Measurements from ENCODE around the gene RPL11.
"Not testable (repeated sequence)": the region's sequence is repeated elsewhere in the genome, so short reads cannot be mapped to it uniquely, and the experiment has no call there.

Gene RPL11

DNA sequence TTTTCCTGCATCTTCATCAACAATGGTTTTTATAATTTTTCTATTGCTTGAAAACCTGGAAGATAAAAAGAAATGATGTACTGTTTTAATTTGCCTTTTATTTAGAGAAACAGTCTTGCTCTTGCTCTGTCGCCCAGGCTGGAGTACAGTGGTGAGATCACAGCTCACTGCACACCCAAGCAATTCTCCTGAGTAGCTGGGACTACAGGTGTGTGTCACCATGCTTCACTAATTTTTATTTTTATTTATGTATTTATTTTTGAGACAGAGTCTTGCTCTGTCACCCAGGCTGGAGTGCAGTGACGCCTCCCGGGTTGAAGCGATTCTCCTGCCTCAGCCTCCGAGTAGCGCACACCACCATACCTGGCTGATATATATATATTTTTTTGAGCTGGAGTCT, 43.0 kb upstream of the RPL11 start:
- no peak overlapping the region for H3K4me3 ChIP-seq (ENCODE audit: low read length)
- TF ChIP-seq, protein P1, sequence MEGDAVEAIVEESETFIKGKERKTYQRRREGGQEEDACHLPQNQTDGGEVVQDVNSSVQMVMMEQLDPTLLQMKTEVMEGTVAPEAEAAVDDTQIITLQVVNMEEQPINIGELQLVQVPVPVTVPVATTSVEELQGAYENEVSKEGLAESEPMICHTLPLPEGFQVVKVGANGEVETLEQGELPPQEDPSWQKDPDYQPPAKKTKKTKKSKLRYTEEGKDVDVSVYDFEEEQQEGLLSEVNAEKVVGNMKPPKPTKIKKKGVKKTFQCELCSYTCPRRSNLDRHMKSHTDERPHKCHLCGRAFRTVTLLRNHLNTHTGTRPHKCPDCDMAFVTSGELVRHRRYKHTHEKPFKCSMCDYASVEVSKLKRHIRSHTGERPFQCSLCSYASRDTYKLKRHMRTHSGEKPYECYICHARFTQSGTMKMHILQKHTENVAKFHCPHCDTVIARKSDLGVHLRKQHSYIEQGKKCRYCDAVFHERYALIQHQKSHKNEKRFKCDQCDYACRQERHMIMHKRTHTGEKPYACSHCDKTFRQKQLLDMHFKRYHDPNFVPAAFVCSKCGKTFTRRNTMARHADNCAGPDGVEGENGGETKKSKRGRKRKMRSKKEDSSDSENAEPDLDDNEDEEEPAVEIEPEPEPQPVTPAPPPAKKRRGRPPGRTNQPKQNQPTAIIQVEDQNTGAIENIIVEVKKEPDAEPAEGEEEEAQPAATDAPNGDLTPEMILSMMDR (conservative IDR thresholded peaks at IDR 0.05; ENCODE audit: low read depth, low read length): no peak
- DNase-seq (ENCODE audit: low read depth): no peak

DNA sequence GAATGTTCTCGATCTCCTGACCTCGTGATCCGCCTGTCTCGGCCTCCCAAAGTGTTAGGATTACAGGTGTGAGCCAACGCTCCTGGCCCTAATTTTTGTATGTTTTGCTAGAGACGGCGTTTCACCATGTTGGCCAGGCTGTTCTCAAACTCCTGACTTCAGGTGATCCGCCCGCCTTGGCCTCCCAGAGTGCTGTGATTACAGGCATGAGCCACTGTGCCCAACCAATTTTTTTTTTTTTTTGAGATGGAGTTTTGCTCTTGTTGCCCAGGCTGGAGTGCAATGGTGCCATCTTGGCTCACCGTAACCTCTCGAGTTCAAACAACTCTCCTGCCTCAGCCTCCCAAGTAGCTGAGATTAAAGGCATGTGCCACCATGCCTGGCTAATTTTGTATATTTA, 42.4 kb upstream of the RPL11 start:
- not testable (repeated sequence) for DNase-seq (ENCODE audit: low read depth); H3K4me3 ChIP-seq (ENCODE audit: low read length)

DNA sequence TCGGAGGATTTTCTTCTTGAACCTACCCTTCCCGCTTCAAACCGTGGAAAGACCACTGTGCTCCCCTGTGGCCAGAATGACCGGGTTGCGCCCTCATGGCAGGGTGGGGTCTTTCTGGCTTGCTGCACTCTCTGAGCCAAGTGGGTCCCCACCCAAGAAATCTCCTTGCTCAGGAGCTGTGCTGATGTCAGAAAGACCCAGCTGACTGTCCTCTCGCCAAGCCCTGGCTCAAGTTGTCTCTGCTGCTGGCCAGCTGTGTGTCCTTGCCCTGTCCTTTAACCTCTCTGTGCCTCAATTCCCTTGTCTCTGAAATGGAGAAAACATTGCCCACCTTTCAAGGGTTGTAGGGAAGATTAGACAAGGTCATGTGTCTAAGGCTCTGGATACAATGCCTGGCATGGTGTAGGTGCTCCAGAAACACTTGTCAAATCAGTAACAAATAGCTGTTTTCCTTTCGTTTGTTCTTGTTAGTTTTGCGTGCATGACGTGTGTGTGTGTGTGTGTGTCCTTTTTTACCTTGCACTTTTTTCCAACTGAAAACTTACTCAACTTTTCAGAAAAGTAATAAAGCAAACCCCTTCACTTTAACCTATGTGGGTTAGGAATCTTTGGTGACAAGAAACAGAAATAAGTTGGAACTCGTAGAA, 41.1 kb upstream of the RPL11 start:
- TF ChIP-seq, protein P1 (conservative IDR thresholded peaks at IDR 0.05; ENCODE audit: low read depth, low read length): no peak
- no peak for DNase-seq (ENCODE audit: low read depth)
- no peak overlapping the region for H3K4me3 ChIP-seq (ENCODE audit: low read length)

DNA sequence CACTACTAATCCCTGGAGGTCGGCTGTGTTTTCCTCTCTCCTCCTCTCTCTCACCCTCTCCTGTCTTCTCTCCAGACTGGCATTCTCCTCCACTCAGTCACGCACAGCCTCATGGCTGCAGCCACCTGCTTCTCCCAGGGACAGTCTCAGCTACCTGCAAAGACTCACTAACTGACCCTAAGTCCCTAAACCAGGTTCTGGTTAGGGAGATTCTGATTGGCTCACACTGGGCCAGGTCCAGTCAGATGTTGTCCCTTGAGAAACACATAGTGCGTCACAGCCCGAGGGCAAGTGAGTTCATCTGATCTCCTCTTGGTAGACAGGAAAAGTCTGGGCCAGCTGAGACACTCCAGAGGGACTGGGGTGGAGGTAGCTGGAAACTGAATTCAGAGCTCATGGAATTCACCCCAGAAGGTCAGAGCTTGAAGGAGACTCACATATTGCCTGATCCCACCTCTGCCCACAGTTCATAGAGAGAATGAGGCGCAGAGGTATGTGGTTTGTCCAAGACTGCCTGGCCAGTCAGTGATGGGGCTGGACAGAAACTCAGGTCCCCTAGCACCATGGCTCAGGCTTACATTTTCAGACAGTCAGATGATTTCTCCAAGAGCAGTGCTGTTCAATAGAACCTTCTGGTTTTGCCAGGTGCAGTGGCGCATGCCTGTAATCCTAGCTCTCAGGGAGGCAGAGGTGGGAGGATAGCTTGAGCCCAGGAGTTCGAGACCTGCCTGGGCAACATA, 40.4 kb upstream of the RPL11 start:
- TF ChIP-seq, protein P1 (conservative IDR thresholded peaks at IDR 0.05; ENCODE audit: low read depth, low read length): no peak
- H3K4me3 ChIP-seq (ENCODE audit: low read length): no peak overlapping the region
- no peak for DNase-seq (ENCODE audit: low read depth)

DNA sequence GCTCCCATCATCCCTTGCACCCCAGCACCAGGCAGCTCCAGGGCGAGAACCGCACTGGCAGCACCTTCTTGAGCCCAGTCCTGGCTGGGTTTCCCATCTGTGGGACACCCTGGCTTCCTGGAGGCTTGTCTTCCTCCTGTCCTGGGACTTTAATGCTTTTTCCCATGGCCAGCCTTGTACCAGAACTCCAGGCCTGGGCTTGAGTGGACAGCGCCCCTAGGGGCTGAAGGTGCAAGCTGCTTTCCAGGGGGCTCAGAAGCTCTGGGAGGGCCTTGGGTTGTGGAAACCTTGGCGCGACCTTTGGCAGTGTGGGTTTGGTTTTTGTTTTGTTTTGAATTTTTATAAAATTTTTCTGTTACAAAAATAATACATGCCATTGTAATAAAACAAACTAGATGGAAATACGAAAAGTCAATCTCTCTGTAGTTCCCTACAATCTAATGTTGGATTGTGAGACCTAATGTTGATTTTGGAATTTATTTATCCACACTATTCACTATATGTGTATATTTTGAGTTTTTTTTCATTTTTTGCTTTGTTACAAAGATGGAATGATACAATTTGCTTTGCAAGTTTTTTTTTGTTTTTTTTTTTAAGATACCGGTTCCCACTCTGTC, 33.8 kb upstream of the RPL11 start:
- TF ChIP-seq, protein P1 (conservative IDR thresholded peaks at IDR 0.05; ENCODE audit: low read depth, low read length): peak; percentile 96
- no peak overlapping the region for H3K4me3 ChIP-seq (ENCODE audit: low read length)
- DNase-seq (ENCODE audit: low read depth): no peak

DNA sequence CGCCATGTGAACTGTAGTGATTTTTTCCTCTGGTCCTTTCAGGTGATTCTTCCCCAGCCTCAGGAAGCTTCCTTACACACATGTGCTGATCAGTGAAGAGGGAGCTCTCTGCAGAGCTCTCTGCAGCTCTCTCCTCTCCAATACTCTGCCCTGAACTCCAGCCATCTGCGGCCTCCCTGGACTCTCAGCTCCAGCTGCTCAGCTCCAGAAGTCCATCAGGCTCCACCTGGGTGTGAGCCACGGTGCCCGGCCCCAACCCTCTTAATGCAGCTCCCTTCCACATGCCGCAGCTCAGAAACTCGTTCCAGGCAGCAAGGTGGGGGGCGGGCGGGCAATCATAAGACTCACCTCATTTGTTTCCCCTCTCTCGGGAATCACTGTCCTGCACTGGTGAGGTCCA, 30.9 kb upstream of the RPL11 start:
- H3K4me3 ChIP-seq (ENCODE audit: low read length): no peak overlapping the region
- TF ChIP-seq, protein P1 (conservative IDR thresholded peaks at IDR 0.05; ENCODE audit: low read depth, low read length): no peak
- DNase-seq (ENCODE audit: low read depth): no peak

DNA sequence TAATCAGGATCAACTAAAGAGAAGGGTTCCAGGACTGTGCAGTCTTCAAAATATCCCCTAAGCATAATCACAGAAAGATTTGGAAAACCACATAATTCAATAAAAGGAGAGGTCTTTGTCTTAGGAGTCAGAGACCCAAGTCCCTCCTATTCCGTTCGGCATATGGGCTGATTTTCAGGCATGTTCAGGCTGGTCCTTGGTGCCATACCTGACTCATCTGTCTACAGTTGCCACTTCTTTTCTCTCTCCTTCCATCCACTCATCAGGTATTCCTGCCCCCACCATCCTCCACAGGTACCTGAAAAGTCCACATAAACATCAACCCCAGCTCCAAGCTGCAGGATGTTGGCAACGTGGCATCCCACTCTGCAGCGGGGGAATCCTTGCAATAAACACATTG, 29.7 kb upstream of the RPL11 start:
- TF ChIP-seq, protein P1 (conservative IDR thresholded peaks at IDR 0.05; ENCODE audit: low read depth, low read length): no peak
- no peak for DNase-seq (ENCODE audit: low read depth)
- no peak overlapping the region for H3K4me3 ChIP-seq (ENCODE audit: low read length)

All from retinal pigment epithelial cell (primary cell).